Fibroblast of peridontal ligament (primary cell): ENCODE results near the gene SREBF1.

Experiments used
- DNase-seq: peaks from one replicate; pipeline ENCODE4 v3.0.0-alpha.2; 2010; ENCODE audit errors: extremely low read depth

SREBF1 gene

GRCh38 chr17:17836818-17837379 is at the start of gene SREBF1:
TSS of gene SREBF1 (minus strand) at chr17:17836986. CDS start at chr17:17836817, 169 bp downstream.
- peak; percentile 32 for DNase-seq

- DNase-seq = no peak
Measured at GRCh38 chr17:17886226-17886625, 49.4 kb upstream of the SREBF1 start.

- DNase-seq = no peak
Measured at GRCh38 chr17:17884391-17885357, 47.9 kb upstream of the SREBF1 start.

- DNase-seq = no peak
Measured at GRCh38 chr17:17883801-17884200, 47.0 kb upstream of the SREBF1 start.

GRCh38 chr17:17882082-17882581 is 45.3 kb upstream of the SREBF1 start:
- no peak for DNase-seq

GRCh38 chr17:17880577-17881196 is 43.9 kb upstream of the SREBF1 start:
- DNase-seq = no peak

- peak; percentile 85 for DNase-seq
Measured at GRCh38 chr17:17877529-17878358, 41.0 kb upstream of the SREBF1 start.

GRCh38 chr17:17876959-17877528 is 40.3 kb upstream of the SREBF1 start:
- DNase-seq = no peak

GRCh38 chr17:17874478-17874877 is 37.7 kb upstream of the SREBF1 start:
- DNase-seq = peak; percentile 88

- no peak for DNase-seq
Measured at GRCh38 chr17:17873450-17873991, 36.7 kb upstream of the SREBF1 start.

- DNase-seq = no peak
Measured at GRCh38 chr17:17872547-17873345, 36.0 kb upstream of the SREBF1 start.

GRCh38 chr17:17871913-17872312 is 35.1 kb upstream of the SREBF1 start:
- no peak for DNase-seq

GRCh38 chr17:17870247-17870646 is 33.5 kb upstream of the SREBF1 start:
- no peak for DNase-seq

- peak; percentile 54 for DNase-seq
Measured at GRCh38 chr17:17868641-17869522, 32.1 kb upstream of the SREBF1 start.

GRCh38 chr17:17866897-17867296 is 30.1 kb upstream of the SREBF1 start:
- no peak for DNase-seq

- DNase-seq = no peak
Measured at GRCh38 chr17:17866425-17866824, 29.6 kb upstream of the SREBF1 start.

GRCh38 chr17:17865035-17865434 is 28.2 kb upstream of the SREBF1 start:
- DNase-seq = no peak

GRCh38 chr17:17860766-17861107 is 24.0 kb upstream of the SREBF1 start:
- no peak for DNase-seq
